ENCODE measurements around the gene RERE.
A peak's percentile ranks its signal among the peaks of the same experiment; 100 is the strongest.

RERE gene

GRCh38 chr1:8355439-8356255 is 461.8 kb downstream of the RERE start:
- DNase-seq = no peak

GRCh38 chr1:8354038-8354437 is 463.4 kb downstream of the RERE start:
- DNase-seq = no peak

GRCh38 chr1:8352886-8353785 is 464.3 kb downstream of the RERE start:
- no peak for DNase-seq

- DNase-seq = no peak
Measured at GRCh38 chr1:8352471-8352845, 465.0 kb downstream of the RERE start.

- DNase-seq = peak; percentile 67
Measured at GRCh38 chr1:8351693-8352470, 465.6 kb downstream of the RERE start.

GRCh38 chr1:8350914-8351684 is 466.3 kb downstream of the RERE start:
- DNase-seq = no peak

- no peak for DNase-seq
Measured at GRCh38 chr1:8349961-8350360, 467.5 kb downstream of the RERE start.

GRCh38 chr1:8349473-8349865 is 468.0 kb downstream of the RERE start:
- no peak for DNase-seq

GRCh38 chr1:8348777-8349472 is 468.5 kb downstream of the RERE start:
- peak; percentile 89 for DNase-seq

- DNase-seq = no peak
Measured at GRCh38 chr1:8348047-8348776, 469.2 kb downstream of the RERE start.

GRCh38 chr1:8347635-8348034 is 469.8 kb downstream of the RERE start:
- no peak for DNase-seq

- DNase-seq = no peak
Measured at GRCh38 chr1:8345621-8346415, 471.6 kb downstream of the RERE start.

- no peak for DNase-seq
Measured at GRCh38 chr1:8344893-8345507, 472.4 kb downstream of the RERE start.

- DNase-seq = no peak
Measured at GRCh38 chr1:8343464-8344001, 473.9 kb downstream of the RERE start.

- no peak for DNase-seq
Measured at GRCh38 chr1:8343044-8343443, 474.4 kb downstream of the RERE start.

- no peak for DNase-seq
Measured at GRCh38 chr1:8342325-8342724, 475.1 kb downstream of the RERE start.

- DNase-seq = no peak
Measured at GRCh38 chr1:8340448-8340847, 477.0 kb downstream of the RERE start.

GRCh38 chr1:8339203-8339600 is 478.2 kb downstream of the RERE start:
- DNase-seq = no peak

GRCh38 chr1:8338526-8339202 is 478.8 kb downstream of the RERE start:
- no peak for DNase-seq
